Stimulated activated CD8-positive, alpha-beta memory T cell treated with anti-CD3 and anti-CD28 coated beads, Interleukin-15, amount 100 ng/mL, for 1 hour (primary cell): ENCODE measurements around the gene PNLIPRP2.

Experiments
- DNase-seq: peaks from one replicate; pipeline ENCODE4 v3.0.0-alpha.2; 2020; ENCODE audit warnings: low read depth

The PNLIPRP2 gene

DNA sequence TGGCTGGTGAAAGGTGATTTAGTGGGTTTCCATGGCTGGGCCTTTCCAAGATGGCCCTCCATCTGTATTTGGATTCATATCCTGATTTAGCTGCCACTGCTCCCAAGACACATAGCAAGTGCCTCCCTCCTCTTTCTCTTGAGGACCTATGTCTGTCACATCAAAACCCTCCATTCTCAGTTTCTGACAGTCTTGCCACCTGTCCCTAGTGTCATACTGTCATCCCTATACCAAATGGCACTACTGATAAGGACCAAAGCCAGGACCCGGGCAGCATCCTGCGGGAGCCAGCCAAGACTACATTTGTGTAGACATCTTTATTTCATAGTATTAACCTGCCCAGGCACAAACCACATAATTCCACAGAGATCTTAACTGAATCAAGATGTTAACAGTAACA lies 34.8 kb downstream of the PNLIPRP2 start:
- no peak for DNase-seq

DNA sequence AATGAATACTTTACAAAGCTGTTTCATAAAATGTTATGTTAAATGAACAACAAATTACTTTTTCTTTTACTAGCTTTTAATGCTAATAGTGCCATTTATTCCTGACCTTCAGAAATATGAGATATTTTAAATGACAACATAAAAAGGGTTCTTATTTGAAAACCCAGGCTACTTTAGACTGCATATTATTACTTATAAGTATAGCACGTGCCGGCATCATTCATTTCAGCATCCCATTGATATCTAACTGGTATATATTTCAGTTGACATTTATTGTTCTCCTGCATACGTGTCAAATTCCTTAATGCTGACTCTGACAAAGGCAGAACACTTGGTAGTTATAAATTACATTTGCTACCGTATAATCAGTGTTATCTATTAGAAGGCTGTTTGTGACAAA lies 35.3 kb downstream of the PNLIPRP2 start:
- DNase-seq = no peak

DNA sequence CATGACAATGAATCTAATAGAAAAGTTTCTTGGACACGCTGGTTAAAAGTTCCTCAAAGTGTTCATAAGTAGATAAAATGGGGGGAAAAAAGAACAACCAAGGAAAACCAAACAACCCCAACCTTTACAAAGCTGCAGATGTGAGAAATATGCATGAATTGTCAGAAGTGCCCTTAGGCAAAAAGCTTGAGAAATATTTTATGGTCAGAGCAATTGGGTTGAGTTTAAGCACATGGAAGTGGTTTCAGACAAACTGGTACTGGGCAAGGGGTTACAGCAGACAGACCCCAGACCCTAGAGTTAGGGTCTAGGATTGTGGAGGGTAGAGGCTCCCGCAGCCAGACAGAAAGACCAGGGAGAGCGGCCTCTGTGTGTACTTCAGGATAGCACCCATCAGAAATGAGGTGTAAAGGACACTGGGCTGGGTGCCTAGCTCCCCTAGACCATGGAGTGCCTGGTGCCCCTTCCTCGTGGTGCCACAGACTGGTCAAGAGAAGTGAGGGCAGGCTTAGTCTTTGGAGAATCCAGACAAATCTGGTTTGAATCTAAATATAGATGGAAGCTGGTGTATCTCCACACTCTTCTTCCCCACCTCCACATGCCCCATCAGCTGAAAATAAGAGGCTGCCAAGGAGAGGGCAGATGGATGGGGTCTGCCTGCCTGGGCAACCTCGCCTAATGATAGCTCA lies 37.3 kb downstream of the PNLIPRP2 start:
- DNase-seq = no peak

DNA sequence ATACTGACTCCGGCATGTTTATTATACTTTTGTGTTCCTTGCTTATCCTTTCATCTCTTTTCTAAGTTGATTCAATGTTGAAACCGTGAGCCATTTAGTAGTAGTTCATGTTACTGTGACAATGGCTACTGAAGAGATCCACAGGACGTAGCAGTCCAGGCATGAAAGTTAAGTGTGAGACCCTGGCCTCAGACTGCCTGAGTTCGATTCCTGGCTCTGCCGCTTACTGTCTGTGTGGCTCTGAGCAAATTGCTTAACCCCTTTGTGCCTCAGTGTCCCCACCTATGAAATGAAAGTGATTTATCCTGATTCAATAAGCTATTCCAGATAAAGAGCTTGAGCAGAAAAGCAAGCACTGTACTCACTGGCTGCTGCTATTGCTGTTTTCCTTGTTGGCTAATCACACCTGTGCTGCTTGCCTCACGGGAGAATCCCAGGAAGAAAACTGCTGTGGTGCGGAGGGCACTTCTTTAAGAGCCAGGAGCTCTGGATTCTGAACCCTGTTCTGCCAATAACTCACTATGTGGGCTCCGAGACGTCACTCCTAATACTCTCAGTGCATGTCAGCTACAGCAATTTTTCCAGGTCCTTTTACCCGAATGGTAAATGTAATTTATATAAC lies 38.4 kb downstream of the PNLIPRP2 start:
- DNase-seq = no peak

DNA sequence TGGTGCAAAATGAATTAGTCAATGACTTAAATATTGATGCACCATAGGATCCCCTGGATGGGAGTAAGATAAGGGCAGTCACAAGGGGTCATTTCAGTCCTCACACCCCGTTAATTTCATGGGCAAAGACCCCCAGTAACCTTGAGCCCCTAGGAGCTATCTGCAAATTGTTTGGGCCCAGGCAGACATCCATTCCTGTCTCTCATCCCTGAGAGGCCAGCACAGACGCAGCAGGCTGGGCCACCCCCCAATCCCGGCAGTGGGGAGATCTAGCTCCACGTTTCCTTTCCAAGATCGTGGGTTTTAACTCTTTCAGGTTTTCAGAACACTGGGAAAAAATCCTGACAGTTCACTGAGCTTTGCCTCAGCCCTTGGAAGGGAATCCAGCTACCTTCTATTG lies 40.1 kb downstream of the PNLIPRP2 start:
- DNase-seq = no peak

DNA sequence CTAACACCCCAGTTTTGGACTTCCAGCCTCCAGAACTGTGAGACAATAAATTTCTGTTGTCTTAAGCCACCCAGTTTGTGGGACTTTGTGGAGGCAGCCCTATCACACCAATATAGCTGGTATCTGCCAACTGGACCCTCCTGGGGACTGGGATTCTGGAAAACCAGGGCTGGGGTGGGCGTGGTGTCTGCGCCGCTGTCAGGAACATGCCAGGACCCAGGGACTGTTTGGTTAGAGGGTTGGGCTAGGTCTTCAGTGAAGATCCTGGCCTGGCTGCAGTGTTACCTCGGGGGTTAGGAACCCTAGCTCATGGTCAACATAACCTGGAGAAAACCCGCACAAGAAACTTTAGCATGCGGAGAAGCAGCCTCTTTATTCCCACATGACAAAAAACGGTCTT lies 42.6 kb downstream of the PNLIPRP2 start:
- no peak for DNase-seq

DNA sequence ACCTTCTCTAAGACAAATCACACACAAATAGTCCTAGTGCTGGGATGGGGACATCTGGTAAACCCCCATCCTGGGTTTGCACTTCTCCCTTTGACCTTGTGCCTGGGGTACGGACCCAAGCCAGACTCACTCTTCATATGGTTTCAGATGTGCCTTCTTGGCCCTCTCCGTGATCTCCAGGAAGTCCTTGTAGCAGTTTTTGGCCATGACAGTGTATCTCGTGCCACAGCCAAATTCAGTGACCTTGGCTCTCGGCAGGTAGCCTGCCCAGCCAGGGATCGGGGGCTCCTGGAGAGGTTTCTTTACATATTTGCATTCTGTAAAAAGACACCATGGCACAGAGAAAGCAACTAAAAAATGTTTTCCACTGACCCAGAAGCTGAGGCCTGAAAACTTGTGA lies 43.9 kb downstream of the PNLIPRP2 start:
- DNase-seq = no peak

DNA sequence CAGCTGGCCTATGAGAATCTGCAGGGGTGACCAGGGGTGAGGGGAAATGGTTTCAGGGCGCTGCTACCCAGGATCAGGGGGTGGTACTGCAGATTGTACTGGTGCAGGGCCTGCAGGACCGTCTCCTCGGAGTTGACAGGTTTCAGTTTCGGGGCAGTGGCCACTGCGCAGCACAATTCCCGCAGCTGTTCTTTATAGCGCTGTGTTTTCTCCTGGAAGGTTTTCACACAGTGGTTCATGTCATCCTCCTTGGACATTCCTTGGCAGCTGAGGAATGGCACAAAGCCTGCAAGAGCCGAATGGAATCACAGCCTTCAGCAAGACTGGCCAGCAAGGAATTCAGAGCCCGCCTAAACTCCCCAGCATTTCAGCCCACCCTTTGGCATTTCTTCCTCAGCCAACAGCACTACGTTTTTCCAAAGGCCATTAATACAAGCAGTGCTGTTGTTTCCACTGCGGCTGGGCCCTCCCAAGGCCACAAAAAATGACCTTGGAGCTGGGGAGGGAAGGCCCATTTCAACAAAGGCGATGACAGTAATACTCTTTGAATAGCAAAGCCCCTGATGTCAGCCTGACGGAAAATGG lies 44.9 kb downstream of the PNLIPRP2 start:
- no peak for DNase-seq

DNA sequence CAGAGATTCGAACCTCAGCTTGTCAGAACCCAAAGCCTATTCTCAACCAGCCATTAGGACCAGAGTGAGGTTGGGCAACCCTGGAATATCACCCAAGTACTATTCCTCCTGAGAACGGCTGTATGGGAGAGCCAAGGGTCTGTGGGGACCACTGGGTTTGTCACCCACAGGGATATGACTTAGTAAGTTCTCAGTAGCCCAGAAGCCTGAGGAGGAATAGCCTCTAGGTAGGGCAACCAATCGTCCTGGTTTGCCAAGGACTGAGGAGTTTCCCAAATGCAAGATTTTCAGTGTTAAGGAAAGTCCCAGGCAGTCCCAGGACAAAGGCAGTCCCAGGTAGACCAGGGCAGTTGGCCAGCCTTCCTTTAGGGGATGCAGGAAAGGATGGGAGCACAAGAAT lies 46.7 kb downstream of the PNLIPRP2 start:
- no peak for DNase-seq

DNA sequence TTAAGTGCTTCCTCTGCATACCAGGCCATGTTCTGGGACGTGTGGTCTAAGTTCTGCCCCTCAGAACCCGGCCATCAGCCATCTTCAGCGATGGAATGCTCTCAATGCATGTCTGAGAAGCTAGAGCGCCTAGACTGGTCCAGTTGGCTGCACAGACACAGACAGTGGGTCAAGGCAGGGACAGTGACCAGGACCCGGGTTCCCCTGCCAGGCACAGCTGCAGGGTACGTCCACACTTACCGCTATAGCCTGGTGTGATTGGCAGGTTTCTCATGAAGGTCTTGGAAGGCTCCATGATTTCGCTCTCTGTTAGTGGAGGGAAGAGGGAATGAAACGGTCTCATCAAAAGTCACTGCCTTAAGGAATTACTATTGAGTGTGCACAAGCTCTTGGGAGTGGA lies 47.3 kb downstream of the PNLIPRP2 start:
- no peak for DNase-seq

DNA sequence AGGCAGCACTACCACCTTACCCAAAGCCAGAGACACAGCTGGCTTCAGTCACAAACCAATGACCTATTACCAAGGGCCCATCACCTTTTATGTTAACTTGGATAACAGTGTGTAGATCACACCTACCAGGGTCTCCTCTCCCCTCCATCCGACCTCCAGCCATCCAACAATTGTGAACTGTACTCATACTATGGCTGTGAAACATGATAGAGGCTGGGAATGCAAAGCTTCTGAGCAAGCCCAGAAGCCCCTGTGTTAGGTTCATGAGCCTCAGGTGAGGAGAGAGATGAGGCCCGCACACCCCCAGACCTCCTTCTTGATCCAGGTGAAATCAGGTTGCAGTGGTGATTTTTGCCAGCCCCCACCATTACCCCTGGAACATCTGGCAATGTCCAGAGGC lies 47.7 kb downstream of the PNLIPRP2 start:
- no peak for DNase-seq

DNA sequence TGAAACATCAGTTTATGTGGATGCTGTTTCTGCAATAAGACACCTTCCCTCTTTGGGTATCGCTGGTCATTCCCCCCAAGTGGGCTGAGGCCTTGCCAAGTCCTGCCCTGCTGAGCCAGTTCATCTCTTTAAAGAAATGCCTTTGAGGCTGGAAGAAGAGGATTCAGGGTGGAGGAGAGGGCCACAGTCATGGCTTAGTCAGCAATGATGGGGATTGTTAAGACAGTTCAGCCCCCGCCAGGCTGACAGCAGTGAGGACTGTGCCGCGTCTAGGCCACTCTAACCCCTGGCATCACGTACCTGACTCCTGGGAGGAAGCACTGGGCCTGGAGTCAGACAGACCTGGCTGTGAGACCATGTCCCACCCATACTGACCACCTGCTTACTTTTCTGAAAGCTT lies 48.3 kb downstream of the PNLIPRP2 start:
- no peak for DNase-seq

DNA sequence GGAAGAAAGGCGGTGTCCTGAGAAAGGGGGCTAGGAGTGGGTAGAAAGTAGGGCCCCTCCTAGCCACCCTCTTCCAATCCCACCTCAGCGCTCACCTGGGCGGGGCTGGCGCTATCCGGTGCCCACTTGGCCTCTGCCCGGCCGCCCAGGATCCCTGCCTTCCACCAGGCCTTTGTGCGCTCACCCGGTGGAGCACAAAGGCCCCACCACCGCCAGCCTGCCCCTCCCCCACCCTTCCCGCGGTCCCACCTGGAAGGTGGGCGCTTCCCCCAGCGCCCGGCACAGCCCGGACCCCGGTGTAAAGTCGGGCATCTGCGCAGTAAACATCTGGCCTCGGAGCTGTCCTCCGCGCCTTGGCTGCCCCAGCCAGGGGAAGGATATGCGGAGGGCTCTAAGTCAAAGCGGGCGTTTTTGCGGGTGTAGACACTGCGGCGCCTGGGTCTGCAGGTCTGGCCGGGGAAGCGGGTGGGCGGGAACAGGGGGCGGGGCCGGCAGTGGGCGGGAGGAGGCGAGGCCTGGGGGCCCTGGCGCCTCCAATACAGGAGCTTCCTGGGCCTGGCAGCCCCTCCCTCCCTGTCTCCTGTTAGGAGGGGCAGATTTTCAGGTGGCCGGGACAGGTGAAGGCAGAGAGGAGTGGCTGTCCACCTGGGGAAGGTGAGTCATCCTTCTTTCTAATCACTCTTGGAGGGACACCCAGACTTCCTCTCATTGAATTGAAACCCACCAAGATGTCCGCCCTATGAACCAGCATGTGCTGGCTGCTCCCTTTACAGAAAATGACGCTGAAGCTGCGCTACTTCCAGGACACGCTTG lies 49.3 kb downstream of the PNLIPRP2 start:
- DNase-seq = no peak

DNA sequence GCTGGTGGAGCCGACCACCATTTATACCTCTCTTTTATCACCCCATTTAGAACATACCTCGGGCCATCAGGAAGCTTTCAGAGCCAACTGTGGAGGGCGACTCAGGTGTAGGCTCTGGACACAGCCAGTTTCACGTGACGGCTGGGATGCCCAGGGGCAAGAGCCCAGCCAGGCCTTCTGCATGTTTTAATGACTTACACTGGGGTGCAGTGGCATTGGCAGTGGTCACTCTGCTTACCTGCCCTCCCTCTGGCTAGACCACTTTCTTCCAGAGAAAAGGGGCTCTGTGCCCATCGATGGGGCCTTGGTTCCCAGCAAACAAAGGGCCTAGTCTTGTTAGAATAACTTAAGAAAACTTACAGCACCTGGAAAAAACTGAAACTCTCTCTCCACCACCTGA lies 50.0 kb downstream of the PNLIPRP2 start:
- DNase-seq = no peak

DNA sequence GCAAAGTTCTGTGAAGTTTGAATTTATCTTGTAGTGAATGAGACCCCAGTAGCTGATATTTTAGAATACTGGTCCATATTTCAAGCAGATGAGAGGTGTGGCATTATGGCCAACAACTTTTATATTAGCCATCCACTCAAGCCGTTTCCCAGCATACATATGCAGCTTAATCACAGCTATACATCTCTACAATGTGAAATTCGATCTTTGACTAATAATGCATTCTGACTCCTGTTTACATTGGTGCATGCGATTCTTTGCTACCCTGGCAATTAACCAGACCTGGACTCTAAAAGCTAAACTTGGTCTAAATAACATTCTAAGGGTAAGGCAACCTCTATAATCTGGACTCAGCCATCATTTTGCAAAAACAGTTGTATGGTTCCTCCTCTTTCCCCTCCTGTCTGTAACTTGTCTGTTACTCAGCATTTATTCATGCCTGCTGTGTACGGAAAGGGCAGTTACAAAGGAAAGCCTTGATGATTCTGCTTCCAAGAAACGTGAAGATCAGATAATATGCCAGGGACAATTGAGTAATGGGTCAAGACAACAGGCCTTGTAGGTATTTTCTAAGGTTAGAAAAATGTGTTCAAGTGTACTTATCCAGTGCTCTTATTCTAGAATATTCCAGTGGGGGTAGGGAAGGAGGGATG lies 50.6 kb downstream of the PNLIPRP2 start:
- DNase-seq = no peak

DNA sequence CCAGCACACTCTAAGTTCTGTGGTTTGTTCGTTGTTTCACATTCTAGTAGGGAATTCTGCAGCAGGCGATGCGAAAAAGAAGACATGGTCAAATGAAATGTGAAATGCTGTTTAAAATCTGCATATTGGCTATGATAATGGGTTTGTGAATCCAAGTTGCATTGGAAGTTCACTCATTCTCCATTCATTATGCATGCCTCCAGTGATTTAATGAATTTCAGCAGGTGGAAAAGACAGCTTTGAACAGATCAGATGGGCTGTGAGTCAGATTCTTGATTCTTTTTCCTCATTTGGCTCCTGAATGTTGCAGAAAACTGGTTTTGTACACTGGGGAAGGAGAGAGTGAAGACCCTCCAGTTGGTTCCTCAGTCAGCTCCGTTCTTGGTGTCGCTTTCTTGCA lies 52.1 kb downstream of the PNLIPRP2 start:
- DNase-seq = no peak

DNA sequence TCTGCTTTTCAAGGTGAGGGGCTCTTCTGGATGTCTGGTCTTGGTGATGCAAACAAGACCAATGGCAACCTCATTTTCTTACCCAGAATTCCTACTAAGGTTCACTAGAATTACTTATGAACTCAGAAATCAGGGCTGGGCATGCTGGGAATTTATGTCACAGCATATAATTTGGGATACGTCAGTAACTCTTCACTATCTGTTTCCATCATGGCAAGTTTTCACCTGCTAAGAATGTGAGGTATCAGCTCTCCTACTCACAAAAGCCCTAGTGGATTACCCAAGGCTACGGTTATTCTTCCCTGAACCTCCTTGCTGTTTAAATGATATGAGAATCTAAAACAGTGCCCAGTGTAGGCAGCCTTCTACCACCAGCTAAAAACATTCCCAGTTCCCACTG lies 53.1 kb downstream of the PNLIPRP2 start:
- DNase-seq = no peak

DNA sequence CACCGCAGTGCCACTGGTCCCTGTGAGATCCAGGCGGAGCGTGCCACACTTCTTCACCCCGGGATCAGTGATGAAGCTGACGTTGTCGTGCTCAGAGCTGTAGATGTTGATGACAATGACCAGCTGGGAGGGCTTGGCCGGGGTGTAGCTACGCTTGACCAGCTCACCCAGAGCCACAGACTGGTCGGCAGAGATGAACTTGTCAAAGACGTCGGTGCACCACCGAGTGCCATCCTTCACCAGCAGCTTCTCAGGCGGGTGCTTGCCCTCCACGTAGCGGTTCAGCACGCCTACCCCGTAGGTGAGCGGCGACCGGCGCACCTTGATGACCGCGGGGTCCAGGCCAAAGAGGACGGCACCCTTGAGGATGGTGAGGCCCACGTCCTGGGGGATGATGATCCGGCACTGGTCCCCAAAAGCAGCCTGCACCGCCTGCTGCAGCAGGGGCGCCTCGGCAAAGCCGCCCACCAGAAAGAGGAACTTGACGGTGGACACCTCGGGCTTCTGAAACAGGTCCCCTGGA lies 54.2 kb downstream of the PNLIPRP2 start:
- DNase-seq = no peak

DNA sequence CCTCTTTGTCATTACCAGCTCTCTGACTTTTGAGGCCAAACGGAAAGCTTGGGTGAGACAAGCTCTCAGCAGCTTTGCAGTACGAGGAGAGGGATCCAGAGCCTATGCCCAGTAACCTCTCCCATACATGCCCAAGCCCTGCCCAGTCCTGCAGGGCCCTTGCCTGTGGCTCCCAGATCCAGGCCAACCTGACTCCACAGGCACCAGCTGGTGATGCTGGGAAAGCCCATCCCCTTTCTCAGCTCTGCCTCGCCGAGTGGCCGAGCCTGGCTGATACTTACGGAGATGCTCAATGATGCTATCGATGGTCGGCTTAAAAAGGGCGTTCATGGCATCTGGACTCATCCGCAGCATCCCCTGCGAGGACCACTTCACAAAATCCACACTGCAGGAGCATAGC lies 55.4 kb downstream of the PNLIPRP2 start:
- no peak for DNase-seq

DNA sequence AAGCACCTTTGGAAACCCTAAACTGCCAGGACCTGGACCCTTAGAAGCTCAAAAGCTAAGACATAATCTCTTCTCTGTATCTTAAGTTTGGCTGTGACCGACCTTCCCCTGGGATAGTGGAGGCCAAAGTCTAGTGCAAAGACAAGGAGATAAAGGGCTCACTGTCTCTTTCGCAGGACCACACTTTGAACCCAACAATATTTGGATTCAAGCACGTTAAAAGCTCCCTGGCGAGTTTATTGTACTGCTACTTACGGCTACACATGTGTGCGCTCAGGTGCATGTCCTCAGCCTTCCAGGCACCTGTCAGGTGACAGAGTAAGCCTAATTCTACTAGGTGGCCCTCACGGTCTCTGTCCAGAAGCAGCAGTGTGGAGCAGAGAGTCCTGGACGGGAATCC lies 55.9 kb downstream of the PNLIPRP2 start:
- DNase-seq = no peak

DNA sequence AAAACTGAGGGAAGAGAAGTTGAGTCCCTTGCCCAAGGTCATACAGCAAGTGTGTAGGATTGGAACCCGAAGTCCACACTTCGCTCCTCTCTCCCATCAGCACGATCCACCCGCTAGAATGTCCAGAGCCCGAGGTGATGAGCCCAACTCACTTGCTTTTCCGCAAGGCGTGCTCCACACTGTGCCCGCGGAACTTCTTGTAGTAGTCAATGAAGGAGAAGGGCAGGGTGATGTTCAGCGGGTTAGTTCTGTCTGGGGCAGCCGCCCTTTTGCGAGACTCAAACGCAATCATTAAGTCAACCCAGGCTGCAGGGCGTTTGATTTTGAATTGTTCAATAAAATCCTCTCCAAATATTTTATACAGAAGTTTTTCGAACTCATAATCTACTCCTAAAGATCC lies 58.6 kb downstream of the PNLIPRP2 start:
- DNase-seq = no peak

DNA sequence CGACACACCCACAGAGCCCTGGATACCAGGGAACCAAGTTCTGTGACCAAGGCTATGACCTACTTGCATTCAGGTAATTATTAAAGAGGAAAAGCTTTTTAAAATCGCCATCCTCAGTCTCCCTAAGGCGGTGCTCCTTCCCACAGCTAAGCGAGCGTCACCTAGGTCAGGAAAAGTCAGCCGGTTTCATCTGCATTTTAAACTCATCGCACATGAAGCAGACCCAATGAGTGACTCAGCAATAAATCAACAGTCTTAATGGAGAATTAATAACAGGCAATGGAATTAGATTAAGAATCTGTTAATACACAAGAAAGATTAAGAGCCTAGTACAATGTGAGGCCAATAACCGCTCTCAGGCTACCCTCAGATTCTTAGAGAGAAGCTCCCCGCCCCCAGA lies 62.4 kb downstream of the PNLIPRP2 start:
- DNase-seq = no peak
